Ascending aorta (tissue), 2 donors: ENCODE measurements around the gene PTGES. TPM values are rescaled to one million over a fixed set of nuclear protein-coding genes. Genes with fewer than 3 reads are reported as not detected.
"Not testable (repeated sequence)": the region's sequence is repeated elsewhere in the genome, so short reads cannot be mapped to it uniquely, and the experiment has no call there.

Experiments
- DNase-seq, 2 donors: peaks; one replicate each; pipeline ENCODE4 v3.0.0-alpha.2; 2019; ENCODE audit warnings: low spot score in 2 of 2
- H3K27ac ChIP-seq, 2 donors: fragments of 200-600 bp; sonication (generic); one replicate each; pipeline ENCODE4 v1.5.1; 2016 to 2017; ENCODE audit warnings: mild to moderate bottlenecking in 1 of 2
- H3K27me3 ChIP-seq: fragments of 200-600 bp; sonication (generic); one replicate; pipeline ENCODE4 v1.5.1; 2017
- H3K36me3 ChIP-seq, 2 donors: fragments of 200-600 bp; sonication (generic); one replicate each; pipeline ENCODE4 v1.5.1; 2016
- H3K4me1 ChIP-seq, 2 donors: fragments of 200-600 bp; sonication (generic); one replicate each; pipeline ENCODE4 v1.5.1; 2016 to 2017; ENCODE audit warnings: mild to moderate bottlenecking in 1 of 2
- H3K4me3 ChIP-seq, 2 donors: fragments of 200-600 bp; sonication (generic); one replicate each; pipeline ENCODE4 v1.5.1; 2016 to 2017; ENCODE audit warnings: mild to moderate bottlenecking in 1 of 2
- H3K9me3 ChIP-seq, 2 donors: fragments of 200-600 bp; sonication (generic); one replicate each; pipeline ENCODE4 v1.5.1; 2016
- intact Hi-C: fragments of 100-400 bp; cut with DNase I; formaldehyde crosslinking; loops from one replicate; pipeline ENCODE4 v1.15.1; 2023
- total RNA-seq: library from RNA; depleted of rRNA; stranded (reverse); fragments of >200 nt; gene quantifications from one replicate; pipeline ENCODE4 v1.1.0, GENCODE V29; 2016
- TF ChIP-seq, protein P1 (sequence below), 3 experiments: fragments of 200-600 bp in 2 of 3; fragments of 450-650 bp in 1 of 3; sonication (generic) in 2 of 3; IDR thresholded peaks; one replicate each; pipeline ENCODE4 v1.5.1; 2016 to 2019; ENCODE audit warnings: antibody characterized with exemption in 3 of 3, mild to moderate bottlenecking in 1 of 3, moderate library complexity in 1 of 3

PTGES gene
- total RNA-seq, 1 donor from 2014 or later: 8.9 TPM

DNA sequence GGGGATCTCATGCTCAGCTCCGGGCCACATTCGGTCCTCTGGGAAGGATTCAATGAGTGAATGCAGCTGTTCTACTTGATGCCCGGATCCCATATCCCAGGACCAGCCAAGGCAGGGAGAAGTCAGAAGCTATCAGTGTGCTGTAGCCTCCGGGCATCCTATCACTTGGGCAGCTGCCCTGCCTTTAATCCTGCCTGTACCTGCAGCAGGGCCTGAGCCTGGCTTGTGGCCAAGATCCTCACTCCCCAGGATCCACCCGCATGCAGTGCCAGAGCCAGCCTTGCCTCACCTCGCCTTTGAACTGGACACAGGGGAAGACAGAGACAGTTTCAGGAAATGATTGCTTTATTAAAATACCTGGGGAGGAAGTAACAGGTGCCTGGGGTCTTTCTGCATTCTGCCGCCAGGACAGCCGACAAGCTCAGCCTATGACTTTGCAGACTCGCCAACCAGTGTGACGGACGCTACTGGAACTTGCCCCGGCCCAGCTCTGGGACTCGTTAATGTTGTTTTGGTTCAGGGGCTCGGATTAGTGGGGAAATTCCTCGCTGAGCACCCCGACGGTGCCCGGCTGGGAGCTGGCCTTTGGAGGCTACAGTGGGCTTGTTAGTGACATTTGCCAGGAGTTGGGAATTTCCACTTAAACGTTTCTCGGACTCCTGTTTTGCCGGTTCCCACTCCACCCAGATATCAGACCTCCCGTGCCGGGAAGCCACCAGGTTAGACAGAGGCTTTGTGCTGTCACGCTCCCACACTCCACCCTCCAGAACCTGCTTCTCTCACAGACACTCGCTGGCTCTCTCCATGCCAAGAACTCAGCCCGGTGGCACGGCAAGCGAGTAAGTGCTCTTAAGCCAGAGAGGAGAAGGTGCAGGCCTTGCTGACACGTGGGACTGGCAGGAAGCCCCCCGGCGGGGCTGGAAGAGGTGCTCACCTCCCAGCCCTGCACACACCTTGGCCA, 721 bp downstream of the PTGES start:
- H3K27ac ChIP-seq: no peak overlapping the region
- TF ChIP-seq, protein P1, sequence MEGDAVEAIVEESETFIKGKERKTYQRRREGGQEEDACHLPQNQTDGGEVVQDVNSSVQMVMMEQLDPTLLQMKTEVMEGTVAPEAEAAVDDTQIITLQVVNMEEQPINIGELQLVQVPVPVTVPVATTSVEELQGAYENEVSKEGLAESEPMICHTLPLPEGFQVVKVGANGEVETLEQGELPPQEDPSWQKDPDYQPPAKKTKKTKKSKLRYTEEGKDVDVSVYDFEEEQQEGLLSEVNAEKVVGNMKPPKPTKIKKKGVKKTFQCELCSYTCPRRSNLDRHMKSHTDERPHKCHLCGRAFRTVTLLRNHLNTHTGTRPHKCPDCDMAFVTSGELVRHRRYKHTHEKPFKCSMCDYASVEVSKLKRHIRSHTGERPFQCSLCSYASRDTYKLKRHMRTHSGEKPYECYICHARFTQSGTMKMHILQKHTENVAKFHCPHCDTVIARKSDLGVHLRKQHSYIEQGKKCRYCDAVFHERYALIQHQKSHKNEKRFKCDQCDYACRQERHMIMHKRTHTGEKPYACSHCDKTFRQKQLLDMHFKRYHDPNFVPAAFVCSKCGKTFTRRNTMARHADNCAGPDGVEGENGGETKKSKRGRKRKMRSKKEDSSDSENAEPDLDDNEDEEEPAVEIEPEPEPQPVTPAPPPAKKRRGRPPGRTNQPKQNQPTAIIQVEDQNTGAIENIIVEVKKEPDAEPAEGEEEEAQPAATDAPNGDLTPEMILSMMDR (IDR thresholded peaks at IDR 0.05): no peak
- intact Hi-C loops: no loop called here
- no peak for DNase-seq
- H3K9me3 ChIP-seq: no peaks in the 10 kb centered on the region
- no peaks in the 10 kb centered on the region for H3K36me3 ChIP-seq
- peak overlapping the region; percentile 43 to 49 for H3K4me3 ChIP-seq
- no peaks in the 10 kb centered on the region for H3K27me3 ChIP-seq
- H3K4me1 ChIP-seq: peaks cover 0 to 5% of the 10 kb centered on the region in 2 donors

DNA sequence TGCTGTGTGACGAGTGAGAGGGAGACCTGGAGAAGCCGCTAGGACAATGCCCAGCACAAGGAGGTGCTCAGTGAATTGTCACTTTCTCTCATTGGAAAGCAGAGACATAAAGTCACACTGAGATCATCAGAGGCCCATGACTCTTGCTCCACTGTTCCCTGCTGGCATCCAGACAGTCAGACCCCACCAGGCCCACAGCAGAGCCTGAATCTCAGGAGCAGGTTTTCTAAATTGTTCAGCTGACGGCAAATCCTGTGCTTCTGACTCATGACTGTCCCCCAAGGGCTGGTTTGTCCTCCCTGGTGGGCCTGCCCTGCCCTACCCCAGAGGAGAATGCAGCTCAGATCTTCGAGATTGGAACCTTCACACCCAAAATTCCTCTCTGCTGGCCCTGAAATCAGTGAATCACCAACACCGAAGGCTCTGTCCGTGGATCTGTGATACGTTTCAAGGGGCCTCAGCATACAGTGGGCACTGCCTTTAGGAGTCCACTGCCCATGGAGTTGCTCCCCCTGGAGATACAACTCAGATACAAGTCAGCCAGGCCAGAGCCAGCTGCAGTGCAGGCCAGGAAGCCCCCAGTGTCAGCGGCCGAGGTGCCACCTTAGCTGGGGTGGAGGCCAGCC, 2.7 kb downstream of the PTGES start:
- H3K4me1 ChIP-seq: peaks cover 0 to 5% of the 10 kb centered on the region in 2 donors
- TF ChIP-seq, protein P1 (IDR thresholded peaks at IDR 0.05): no peak
- H3K36me3 ChIP-seq: no peaks in the 10 kb centered on the region
- H3K27me3 ChIP-seq: no peaks in the 10 kb centered on the region
- no peak for DNase-seq
- no peaks in the 10 kb centered on the region for H3K9me3 ChIP-seq
- no peak overlapping the region for H3K4me3 ChIP-seq
- H3K27ac ChIP-seq: no peak overlapping the region
- intact Hi-C loops: no loop called here

DNA sequence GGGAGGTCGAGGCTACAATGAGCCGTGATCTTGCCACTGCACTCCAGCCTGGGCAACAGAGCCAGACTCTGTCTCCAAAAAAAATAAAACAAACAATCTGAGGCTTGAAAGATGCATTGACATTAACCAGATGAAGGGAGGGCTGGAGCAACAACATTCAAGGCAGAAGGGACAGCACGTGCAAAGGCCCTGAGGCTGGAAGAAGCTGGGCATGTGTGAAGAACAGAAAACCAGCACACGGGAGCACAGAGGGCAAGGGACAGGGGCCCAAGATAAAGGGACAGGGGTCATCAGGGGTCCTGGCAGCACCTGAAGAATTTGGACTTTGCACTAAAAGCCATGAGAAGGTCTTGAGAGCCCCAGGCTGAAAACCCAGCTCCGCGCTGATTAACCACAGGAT, 3.3 kb downstream of the PTGES start:
- intact Hi-C loops: no loop called here
- TF ChIP-seq, protein P1 (IDR thresholded peaks at IDR 0.05): no peak
- Histone ChIP-seq H3K9me3 (no peaks in the 10 kb centered on the region), H3K4me1 (peaks cover 0 to 5% of the 10 kb centered on the region in 2 donors), H3K27ac (no peak overlapping the region), H3K27me3 (no peaks in the 10 kb centered on the region), H3K4me3 (no peak overlapping the region), H3K36me3 (no peaks in the 10 kb centered on the region)
- DNase-seq: no peak

DNA sequence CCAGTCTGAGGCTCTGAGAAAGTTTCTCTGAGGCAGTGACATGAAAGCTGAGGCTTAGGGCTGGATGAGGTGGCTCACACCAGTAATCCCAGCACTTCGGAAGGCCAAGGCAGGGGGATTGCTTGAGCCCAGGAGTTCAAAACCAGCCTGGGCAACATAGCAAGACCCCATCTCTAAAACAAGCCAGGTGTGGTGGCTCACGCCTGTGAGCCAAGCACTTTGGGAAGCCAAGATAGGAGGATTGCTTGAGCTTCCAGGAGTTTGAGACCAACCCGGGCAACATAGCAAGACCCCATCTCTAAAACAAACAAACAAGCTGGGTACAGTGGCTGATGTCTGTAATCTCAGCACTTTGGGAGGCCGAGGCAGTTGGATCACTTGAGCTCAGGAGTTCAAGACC, 3.8 kb downstream of the PTGES start:
- DNase-seq, intact Hi-C loops: not testable (repeated sequence)

GRCh38 chr9:129748249-129748648, 4.6 kb downstream of the PTGES start:
- DNase-seq: no peak
- H3K36me3 ChIP-seq: no peaks in the 10 kb centered on the region

More for the DNA sequence above, 3.8 kb downstream of the PTGES start:
- H3K9me3 ChIP-seq, H3K36me3 ChIP-seq, H3K4me3 ChIP-seq, H3K27me3 ChIP-seq, H3K4me1 ChIP-seq, H3K27ac ChIP-seq: not testable (repeated sequence)

More at GRCh38 chr9:129748249-129748648, 4.6 kb downstream of the PTGES start:
- TF ChIP-seq, protein P1 (IDR thresholded peaks at IDR 0.05): no peak
- Histone ChIP-seq H3K4me1 (peaks cover 0 to 5% of the 10 kb centered on the region in 2 donors), H3K4me3 (no peak overlapping the region), H3K27ac (no peak overlapping the region), H3K9me3 (no peaks in the 10 kb centered on the region), H3K27me3 (no peaks in the 10 kb centered on the region)
- intact Hi-C loops: no loop called here
